Activated CD8-positive, alpha-beta memory T cell treated with anti-CD3 and anti-CD28 coated beads for 36 hours (primary cell): ENCODE results near the gene ARHGAP26. TPM values are rescaled to one million over a fixed set of nuclear protein-coding genes. Genes with fewer than 3 reads are reported as not detected.

ENCODE experiments used
- CTCF ChIA-PET: fragments of 350-600 bp; sonication (Branson Sonifier 250); formaldehyde crosslinking; loops from one replicate; lab custom pipeline; 2021; ENCODE audit warnings: antibody characterized with exemption; lab: Charles Lee
- POLR2A ChIA-PET: fragments of 350-600 bp; sonication (Branson Sonifier 250); formaldehyde crosslinking; loops from one replicate; lab custom pipeline; 2021; ENCODE audit warnings: antibody characterized with exemption; lab: Charles Lee
- total RNA-seq, 2 experiments: library from RNA; stranded (reverse); gene quantifications; one replicate each; pipeline ENCODE4 v1.2.3, GENCODE V29; 2021

The ARHGAP26 gene
- total RNA-seq, 2 experiments from 2014 or later = 15.6 to 15.7 TPM

GRCh38 chr5:143165049-143165880 lies 395.1 kb downstream of the ARHGAP26 start:
- CTCF ChIA-PET = no interaction called here
- POLR2A ChIA-PET = no interaction called here

GRCh38 chr5:143166090-143166489 lies 395.9 kb downstream of the ARHGAP26 start:
- ChIA-PET POLR2A (no interaction called here), CTCF (no interaction called here)

- ChIA-PET POLR2A (no interaction called here), CTCF (no interaction called here)
These were observed 396.7 kb downstream of the ARHGAP26 start for GRCh38 chr5:143166661-143167420.

GRCh38 chr5:143168171-143168741 lies 398.1 kb downstream of the ARHGAP26 start:
- POLR2A ChIA-PET = no interaction called here
- CTCF ChIA-PET = interaction anchor here (0.7 kb wide), 1 partner anchor 188 kb away, joined by 3 read pairs; no protein-coding TSS in a partner anchor

GRCh38 chr5:143168921-143169810 lies 399.0 kb downstream of the ARHGAP26 start:
- POLR2A ChIA-PET = no interaction called here
- CTCF ChIA-PET = no interaction called here

GRCh38 chr5:143170104-143170503 lies 399.9 kb downstream of the ARHGAP26 start:
- CTCF ChIA-PET = no interaction called here

GRCh38 chr5:143170977-143171376 lies 400.8 kb downstream of the ARHGAP26 start:
- CTCF ChIA-PET = no interaction called here

More at GRCh38 chr5:143170104-143170503, 399.9 kb downstream of the ARHGAP26 start:
- POLR2A ChIA-PET = no interaction called here

GRCh38 chr5:143172739-143173138 lies 402.6 kb downstream of the ARHGAP26 start:
- ChIA-PET POLR2A (no interaction called here), CTCF (no interaction called here)

More at GRCh38 chr5:143170977-143171376, 400.8 kb downstream of the ARHGAP26 start:
- POLR2A ChIA-PET = no interaction called here

- ChIA-PET CTCF (no interaction called here), POLR2A (no interaction called here)
These were observed 403.1 kb downstream of the ARHGAP26 start for GRCh38 chr5:143173139-143173889.

- ChIA-PET CTCF (no interaction called here), POLR2A (no interaction called here)
These were observed 404.7 kb downstream of the ARHGAP26 start for GRCh38 chr5:143174714-143175398.

GRCh38 chr5:143176048-143176447 lies 405.9 kb downstream of the ARHGAP26 start:
- CTCF ChIA-PET = no interaction called here

GRCh38 chr5:143177263-143177983 lies 407.2 kb downstream of the ARHGAP26 start:
- ChIA-PET CTCF (interaction anchor here (0.7 kb wide), 1 partner anchor 387 kb away, joined by 3 read pairs; no protein-coding TSS in a partner anchor), POLR2A (no interaction called here)

More at GRCh38 chr5:143176048-143176447, 405.9 kb downstream of the ARHGAP26 start:
- POLR2A ChIA-PET = no interaction called here

- POLR2A ChIA-PET = no interaction called here
- CTCF ChIA-PET = interaction anchor here (0.7 kb wide), 1 partner anchor 17 kb away, joined by 3 read pairs; no protein-coding TSS in a partner anchor
These were observed 409.1 kb downstream of the ARHGAP26 start for GRCh38 chr5:143179126-143179740.

- CTCF ChIA-PET = no interaction called here
- POLR2A ChIA-PET = no interaction called here
These were observed 410.6 kb downstream of the ARHGAP26 start for GRCh38 chr5:143180751-143181150.

GRCh38 chr5:143181173-143181572 lies 411.0 kb downstream of the ARHGAP26 start:
- ChIA-PET POLR2A (no interaction called here), CTCF (no interaction called here)

GRCh38 chr5:143182106-143182505 lies 411.9 kb downstream of the ARHGAP26 start:
- POLR2A ChIA-PET = interaction anchor here (0.8 kb wide), 1 partner anchor 222 kb away, joined by 5 read pairs; the partner anchor contains the start of gene NR3C1
- CTCF ChIA-PET = no interaction called here
